GM21447 (cell line): ENCODE results near the gene VWA1.
"Not testable (repeated sequence)": the region's sequence is repeated elsewhere in the genome, so short reads cannot be mapped to it uniquely, and the experiment has no call there.

Experiments used
- ATAC-seq: cut with Tn5 transposase; IDR thresholded peaks from one replicate; pipeline ENCODE4 v1.9.1; 2021; ENCODE audit not compliant: unreplicated experiment

VWA1 gene

DNA sequence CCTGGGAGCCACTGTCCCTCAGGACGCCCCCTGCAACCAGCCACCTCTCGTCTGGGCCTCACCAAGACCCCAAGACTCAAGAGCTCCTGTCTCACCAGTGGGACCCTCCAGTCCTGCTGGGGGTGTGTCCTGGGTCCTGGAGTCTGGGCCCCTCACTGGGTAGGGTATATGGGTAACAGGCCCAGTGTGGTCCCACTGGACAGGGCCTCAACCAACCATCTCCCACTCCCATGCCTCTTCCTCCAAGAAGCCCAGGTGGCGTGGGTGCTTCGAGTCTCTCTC, 725 bp upstream of the VWA1 start:
- ATAC-seq, result no peak

DNA sequence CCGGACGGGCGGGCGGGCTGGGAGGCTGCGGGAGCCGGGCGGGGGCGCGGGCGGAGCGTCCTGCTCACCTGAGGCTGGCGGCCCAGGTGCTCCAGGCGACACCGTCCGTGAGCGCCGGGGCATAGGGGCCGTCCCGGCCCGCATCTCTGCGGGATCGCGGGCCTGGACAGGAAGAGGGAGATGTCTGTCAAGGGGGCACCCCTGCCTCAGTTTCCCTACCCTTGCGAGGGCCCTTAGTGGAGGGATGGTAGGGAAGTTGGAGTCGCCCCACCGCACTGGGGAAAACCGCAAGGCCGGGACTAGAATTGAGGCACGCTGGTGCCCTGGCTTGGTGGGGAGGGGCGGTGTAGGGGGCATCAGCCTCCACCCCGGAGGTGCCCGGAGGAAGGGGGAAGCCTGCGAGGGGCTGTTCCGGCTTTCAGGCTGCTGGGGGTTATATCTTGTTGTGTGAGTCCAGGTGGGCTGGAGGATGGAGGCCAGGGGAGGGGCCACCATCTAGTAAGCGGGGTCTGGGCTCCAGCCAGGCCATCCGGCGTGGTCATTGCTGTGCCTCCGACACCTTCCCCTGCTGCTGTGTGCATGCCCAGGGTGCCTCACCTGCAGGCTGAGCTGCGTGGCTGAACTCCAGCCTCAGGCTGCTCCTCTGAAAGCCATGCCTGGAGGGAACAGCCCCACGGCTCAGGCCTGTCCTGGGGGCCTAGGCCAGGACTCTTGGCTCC, 580 bp downstream of the VWA1 start:
- ATAC-seq, result no peak

DNA sequence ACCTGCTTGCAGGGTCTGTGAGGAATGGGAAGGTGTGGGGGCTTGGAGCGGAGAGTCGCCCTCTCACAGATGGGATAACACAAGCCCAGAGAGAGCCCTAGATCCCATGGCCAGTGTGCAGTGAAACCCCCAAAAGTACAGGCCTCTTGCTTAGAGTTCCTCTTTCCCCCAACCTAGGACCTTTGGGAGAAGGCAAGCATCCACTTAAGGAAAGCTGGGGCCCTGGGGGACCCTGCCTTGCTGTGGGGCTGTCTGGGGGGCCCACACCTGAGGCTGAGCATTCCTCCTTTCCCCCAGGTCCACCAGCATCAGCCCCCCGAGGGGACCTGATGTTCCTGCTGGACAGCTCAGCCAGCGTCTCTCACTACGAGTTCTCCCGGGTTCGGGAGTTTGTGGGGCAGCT, 1.1 kb downstream of the VWA1 start:
- no peak for ATAC-seq

- ATAC-seq, result no peak
Measured at GRCh38 chr1:1437033-1437903, 1.8 kb downstream of the VWA1 start.

GRCh38 chr1:1437904-1438376, 2.5 kb downstream of the VWA1 start:
- no peak for ATAC-seq

DNA sequence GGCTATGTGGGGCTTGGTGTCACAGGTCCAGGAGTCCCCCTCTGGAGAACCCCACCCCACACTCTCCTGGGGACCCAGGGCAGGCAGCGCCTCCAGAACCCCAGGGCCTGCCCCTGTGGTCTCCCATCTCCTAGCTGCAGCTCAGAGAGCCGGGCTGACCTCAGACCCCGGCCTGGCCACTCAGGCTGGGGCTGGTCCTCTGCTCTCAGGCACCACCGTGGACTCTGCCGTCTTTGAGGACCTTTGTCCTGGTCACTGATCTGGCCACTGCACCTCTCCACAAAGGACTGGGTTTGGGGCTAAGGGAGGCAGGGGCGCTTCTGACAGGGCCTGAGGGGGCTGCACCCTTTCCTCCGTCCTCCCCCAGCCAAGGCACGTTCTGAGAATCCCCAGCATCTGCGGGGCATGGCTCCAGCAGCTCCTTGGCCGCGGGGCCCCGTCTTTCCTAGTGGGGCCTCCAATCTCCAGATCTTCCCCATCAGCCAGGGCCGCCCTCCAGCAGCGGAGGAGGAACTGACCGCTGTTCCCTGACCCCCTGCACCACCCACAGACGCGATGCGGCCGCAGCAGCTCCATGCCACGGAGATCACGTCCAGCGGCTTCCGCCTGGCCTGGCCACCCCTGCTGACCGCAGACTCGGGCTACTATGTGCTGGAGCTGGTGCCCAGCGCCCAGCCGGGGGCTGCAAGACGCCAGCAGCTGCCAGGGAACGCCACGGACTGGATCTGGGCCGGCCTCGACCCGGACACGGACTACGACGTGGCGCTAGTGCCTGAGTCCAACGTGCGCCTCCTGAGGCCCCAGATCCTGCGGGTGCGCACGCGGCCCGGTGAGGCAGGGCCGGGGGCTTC, 3.3 kb downstream of the VWA1 start:
- no peak for ATAC-seq

DNA sequence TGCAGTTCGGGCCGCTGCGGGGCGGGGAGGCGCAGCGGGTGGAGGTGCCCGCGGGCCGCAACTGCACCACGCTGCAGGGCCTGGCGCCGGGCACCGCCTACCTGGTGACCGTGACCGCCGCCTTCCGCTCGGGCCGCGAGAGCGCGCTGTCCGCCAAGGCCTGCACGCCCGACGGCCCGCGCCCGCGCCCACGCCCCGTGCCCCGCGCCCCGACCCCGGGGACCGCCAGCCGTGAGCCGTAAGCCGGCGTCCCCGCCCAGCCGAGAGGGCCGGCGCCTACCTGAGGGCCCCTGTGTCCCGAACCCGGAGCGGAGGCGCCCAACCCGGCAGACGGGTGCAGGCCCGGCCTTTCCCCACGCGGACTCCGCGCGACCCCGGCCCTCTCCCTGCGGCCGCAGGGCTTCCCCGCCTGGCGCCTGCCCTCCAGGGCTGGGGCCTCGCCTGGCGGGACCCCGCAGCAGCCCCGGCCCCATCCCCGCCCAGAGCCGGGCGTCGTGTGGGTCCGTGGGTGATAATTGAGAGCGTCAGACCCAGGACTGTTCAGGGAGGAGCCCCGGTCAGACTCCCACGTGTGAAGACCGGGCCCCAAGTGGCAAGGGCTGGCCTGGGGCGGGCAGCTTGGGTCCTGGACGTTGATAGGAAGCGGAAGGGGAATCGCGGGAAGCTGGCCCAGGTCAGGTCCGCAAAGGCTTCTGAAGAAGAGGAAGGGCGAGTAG, 4.2 kb downstream of the VWA1 start:
- ATAC-seq, result no peak

DNA sequence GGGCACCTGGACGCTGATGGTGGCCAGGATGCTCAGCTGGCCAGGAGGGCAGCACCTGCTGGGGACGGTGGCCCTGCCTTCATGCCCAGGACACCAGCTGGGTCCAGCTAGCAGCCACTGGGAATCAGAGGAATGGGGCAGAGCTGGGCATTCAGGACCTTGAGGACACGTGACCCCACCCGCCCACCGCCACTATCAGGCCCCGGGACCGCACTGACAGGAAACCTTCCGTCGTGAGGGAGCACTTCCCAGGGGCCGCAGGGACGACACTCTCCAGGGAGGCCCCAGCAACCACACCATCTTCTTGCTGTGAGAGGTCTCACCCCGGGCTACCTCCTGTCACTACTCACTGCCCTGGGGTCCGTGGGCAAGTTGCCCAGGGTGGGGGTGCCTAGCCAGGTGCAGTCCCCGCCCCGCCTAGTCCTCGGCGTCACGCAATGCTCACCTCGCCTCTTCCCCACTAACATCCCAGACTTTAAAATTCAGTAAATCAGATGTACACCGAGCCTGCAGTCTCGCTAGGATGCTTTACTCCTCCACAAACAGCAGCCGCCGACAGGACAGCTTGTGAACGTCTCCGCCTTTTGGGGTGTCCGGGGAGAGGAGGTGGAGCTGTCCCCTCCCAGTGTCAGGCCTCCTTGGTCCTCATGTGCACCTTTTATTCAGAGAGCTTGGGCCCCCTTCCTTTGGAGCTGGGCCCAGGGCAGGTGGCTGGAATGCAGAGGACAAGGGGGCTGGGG, 4.9 kb downstream of the VWA1 start:
- no peak for ATAC-seq

GRCh38 chr1:1441002-1441888, 5.8 kb downstream of the VWA1 start:
- no peak for ATAC-seq

DNA sequence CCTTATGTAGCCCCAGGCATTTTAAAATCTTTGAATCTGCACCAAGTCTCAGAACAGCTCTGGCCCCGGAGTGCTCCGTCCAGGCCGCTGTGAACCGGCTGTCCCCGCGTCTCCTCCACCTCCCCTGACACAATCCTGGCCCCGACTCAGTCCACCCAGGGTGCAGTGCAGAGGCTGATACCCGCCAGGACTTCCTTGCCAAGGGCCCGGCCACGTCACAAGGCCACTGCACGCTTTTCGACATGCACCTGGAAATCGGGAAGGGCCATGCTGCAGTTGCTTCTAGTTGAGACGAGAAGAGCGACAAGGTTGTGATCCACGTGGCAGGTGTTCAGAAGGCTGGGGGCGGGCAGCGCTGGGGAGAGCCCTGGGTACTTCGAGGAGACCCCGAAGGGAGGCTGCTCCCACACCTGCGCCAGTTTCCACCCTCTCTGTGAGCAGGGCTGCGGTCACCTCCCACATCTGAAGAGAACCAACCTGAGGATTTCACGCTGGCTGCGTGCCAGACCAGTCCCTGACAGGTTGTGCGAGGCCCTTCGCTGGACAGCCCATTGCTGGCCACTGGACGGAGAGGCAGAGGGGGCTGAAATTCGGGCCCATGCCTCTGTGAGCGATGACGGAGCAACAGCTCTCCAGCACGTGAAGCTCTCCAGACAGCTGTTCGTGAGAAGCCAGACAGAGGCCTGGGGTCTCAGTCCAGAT, 6.7 kb downstream of the VWA1 start:
- ATAC-seq, result no peak

- ATAC-seq, result not testable (repeated sequence)
Measured at GRCh38 chr1:1446631-1447030, 11.1 kb downstream of the VWA1 start.

GRCh38 chr1:1449099-1449739, 13.7 kb downstream of the VWA1 start, which contains the start of gene ATAD3C:
TSS of gene ATAD3C (plus strand) at chr1:1449689. CDS start at chr1:1450684, 995 bp downstream.
- no peak for ATAC-seq

DNA sequence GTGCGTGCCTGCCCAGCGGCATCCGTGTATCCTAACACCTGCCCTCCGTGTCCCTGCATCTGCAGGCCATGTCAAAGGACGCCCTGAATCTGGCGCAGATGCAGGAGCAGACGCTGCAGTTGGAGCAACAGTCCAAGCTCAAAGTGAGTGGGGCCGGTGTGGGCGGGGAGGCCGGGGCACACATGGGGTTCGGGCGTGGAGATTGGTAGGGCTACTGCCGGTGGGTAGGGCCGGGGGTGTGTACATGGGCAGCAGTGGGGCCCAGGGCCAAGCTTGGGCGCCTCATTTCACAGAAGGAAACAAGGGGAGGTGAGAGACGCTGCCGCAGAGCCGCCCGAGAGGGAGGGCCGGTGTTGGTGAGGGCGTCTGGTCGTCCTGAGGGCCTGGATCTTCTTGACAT, 15.1 kb downstream of the VWA1 start:
- ATAC-seq, result not testable (repeated sequence)

GRCh38 chr1:1451696-1452364, 16.3 kb downstream of the VWA1 start:
- no peak for ATAC-seq

DNA sequence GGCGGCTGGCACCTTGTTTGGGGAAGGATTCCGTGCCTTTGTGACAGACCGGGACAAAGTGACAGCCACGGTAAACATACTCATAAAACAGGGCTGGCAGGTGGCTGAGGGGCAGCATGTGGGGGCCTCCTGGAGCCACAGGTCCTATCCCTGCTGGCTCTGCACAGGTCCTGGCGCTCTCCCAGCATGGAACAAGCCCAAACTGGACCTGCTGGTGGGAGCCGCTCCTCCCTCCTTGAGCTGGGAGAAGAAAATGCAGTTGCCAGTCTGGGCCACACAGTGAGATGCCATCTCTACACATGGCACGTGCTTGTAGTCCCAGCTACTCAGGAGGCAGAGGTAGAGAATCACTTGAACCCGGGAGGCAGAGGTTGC, 16.9 kb downstream of the VWA1 start:
- not testable (repeated sequence) for ATAC-seq

DNA sequence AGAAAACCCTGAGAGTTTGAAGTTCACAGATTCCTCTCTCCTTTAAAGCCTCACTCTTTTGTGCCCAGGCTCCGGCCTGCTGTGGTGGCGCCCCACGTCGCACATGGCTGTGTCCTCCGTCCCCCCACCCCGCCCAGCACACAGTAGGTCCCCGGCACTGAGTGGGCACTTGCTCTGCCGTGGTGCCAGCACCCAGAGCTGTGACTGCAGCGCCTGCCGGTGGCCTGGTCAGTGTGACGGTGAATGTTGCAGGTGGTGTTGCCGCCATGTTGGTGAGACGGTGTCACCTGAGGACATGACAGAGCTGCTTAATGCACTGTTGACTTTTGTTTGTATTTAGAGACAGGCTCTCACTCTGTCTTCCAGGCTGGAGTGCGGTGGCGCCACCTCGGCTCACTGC, 17.4 kb downstream of the VWA1 start:
- no peak for ATAC-seq

- ATAC-seq, result not testable (repeated sequence)
Measured at GRCh38 chr1:1454286-1455056, 19.0 kb downstream of the VWA1 start.
